GM12873 (cell line): ENCODE data around the gene NRSN2.

ENCODE experiments used
- TF ChIP-seq, protein P1 (sequence below): IDR thresholded peaks from 2 replicates; pipeline ENCODE4 v1.5.1; 2012; ENCODE audit warnings: low read depth, mild to moderate bottlenecking, moderate library complexity, low read length, control low read depth; ENCODE audit not compliant: insufficient read depth; ENCODE audit errors: missing control alignments

Gene NRSN2

DNA sequence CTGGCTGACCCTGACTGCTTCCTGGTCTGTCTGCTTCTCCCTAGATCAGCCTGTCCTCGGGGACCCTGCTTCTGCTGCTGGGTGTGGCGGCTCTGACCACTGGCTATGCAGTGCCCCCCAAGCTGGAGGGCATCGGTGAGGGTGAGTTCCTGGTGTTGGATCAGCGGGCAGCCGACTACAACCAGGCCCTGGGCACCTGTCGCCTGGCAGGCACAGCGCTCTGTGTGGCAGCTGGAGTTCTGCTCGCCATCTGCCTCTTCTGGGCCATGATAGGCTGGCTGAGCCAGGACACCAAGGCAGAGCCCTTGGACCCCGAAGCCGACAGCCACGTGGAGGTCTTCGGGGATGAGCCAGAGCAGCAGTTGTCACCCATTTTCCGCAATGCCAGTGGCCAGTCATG, 6.3 kb downstream of the NRSN2 start:
- TF ChIP-seq, protein P1, sequence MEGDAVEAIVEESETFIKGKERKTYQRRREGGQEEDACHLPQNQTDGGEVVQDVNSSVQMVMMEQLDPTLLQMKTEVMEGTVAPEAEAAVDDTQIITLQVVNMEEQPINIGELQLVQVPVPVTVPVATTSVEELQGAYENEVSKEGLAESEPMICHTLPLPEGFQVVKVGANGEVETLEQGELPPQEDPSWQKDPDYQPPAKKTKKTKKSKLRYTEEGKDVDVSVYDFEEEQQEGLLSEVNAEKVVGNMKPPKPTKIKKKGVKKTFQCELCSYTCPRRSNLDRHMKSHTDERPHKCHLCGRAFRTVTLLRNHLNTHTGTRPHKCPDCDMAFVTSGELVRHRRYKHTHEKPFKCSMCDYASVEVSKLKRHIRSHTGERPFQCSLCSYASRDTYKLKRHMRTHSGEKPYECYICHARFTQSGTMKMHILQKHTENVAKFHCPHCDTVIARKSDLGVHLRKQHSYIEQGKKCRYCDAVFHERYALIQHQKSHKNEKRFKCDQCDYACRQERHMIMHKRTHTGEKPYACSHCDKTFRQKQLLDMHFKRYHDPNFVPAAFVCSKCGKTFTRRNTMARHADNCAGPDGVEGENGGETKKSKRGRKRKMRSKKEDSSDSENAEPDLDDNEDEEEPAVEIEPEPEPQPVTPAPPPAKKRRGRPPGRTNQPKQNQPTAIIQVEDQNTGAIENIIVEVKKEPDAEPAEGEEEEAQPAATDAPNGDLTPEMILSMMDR = no peak

DNA sequence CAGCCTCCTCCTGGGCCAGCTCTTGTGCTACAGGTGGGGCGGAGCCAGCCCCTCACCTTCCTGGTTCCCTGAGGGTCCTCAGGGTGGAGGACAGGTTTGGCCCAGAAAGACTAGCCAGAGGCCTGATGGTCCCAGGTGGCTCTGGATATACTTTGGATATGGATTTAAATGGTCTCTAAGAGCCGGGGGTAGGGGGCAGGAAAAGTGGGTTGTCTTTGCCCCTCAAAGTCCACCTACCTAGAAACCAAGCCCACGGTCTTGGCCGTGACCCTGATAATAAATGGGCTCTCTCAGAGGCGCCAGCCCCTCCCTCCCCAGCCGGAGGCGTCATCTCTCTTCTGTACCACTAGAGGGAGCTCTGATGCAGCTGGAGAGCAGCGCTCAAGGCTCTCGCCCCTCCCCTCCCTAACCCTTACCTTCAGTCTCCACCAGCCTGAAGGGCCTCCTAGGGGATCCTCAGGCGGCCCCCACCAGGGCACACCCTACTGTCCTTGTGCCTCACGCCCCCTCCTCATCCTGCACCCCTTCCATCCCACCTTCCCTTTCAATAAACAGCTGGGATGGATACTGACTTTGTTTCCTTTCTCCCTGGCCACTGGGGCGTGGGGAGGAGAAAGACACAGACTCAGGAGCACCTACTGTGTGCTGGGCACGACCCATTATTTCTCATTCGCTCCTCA, 7.5 kb downstream of the NRSN2 start:
- TF ChIP-seq, protein P1 = peak; percentile 96

DNA sequence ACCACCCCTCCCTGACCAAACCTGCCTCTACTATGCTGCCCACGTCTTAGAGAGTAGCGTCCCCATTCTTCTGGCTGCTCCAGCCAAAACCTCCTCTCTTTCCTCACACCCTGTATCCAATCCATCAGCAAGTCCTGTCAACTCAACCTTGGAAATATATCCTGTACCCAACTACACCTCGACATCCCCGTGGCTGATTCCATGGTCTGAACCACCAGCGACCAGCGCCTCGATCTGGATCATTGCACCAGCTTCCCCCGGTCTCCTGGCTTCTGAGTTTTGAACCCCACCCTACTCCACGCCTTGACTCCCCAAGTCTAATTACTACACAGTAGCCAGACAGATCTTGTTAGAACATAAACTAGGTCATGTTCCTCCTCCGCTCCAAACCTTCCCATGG, 9.8 kb downstream of the NRSN2 start:
- TF ChIP-seq, protein P1 = no peak

DNA sequence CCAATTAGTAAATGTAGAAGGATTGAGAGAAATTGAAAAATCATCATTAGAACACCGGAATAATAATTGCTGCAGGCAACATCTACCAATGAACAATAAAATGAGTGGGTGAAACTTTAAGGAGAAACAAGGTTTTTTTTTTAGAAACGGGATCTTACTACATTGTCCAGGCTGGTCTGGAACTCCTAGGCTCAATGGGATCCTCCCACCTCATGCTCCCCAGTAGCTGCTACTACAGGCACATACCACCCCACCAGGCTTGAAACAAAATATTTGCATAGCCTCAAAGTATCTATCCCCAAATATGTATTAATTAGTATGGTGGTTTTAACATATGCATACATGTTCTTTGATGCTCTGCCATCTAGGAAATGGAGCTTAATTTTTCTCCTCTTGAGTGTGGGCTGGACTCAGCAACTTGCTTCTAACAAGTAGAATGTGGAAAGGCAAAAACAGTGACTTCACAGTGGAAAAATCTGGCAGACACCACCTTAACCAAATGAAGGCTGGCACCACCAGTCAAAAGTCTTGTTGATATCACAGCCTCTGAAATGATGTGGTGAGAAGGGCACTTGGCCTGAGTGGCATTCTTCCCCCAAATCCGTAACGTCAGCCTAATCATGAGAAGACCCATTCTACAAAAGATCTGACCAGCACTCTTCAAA, 12.1 kb downstream of the NRSN2 start:
- TF ChIP-seq, protein P1 = no peak

DNA sequence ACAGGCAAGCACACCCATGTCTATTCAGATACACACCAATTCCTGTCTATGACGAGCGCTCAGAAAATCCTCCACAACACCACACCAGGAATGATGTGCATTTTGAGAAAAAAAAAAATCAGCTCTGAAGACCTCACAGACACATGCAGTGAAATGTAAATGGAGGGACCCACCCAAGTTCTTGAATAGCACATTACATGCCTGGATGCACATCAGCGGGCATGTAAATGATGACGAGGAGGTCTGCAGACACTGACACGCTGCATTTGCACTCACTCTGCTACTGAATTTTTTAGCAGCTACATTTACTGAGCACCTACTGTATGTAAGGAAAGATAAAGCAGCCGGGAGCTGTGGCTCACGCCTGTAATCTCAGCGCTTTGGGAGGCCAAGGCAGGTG, 14.7 kb downstream of the NRSN2 start:
- TF ChIP-seq, protein P1 = no peak

DNA sequence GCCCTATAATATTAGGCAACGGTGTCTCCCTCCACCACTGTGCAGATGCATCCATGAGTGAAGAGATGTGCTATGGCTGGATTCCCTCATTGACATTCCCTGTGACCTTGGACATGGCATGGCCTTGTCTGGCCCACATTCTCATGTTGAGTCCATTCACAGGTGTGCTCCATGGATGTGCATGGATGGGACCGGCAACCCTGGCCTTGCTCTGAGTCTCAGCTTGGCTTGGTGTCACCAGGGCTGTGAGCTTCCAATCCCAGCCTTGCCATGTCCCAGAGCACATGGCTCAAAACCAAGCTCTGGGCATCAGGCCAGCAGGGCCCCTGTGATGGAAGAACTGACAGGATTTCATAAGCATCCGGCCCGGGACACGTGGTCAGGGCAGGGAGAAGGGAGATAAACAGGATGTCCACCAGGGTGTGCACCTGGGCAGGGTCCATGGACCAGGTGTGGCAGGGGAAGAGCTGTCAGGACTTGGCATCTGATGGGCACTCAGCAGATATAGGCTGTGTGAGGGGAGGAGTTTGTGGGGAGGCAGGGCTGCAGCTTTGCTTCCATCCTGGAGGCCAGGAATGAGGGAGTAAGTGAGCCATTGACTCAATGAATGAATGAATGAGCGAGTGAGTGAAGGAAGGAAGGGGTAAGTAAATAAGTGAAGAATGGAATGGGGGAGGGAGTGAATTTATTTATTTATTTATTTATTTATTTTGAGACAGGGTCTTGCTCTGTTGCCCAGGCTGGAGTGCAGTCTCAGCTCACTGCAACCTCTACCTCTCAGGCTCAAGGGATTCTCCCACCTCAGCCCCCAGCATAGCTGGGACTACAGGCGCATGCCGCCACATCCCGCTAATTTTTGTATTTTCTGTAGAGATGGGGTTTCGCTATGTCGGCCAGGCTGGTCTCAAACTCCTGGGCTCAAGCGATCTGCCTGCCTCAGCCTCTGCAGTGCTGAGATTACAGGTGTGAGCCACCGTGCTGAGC, 15.7 kb downstream of the NRSN2 start:
- TF ChIP-seq, protein P1 = peak; percentile 57
